Kidney tubule cell (primary cell): Measurements from ENCODE around the gene TM4SF1.

Source experiments
- DNase-seq: peaks from one replicate; pipeline ENCODE4 v3.0.0-alpha.2; 2018; ENCODE audit warnings: low spot score

Gene TM4SF1

GRCh38 chr3:149375501-149376196 lies 1.8 kb downstream of the TM4SF1 start:
- DNase-seq, result peak; percentile 71

GRCh38 chr3:149374793-149375500 lies 2.5 kb downstream of the TM4SF1 start:
- DNase-seq, result no peak

GRCh38 chr3:149374391-149374790 lies 3.1 kb downstream of the TM4SF1 start:
- peak; percentile 2 for DNase-seq

GRCh38 chr3:149373235-149374125 lies 4.0 kb downstream of the TM4SF1 start:
- DNase-seq, result peak; percentile 49

- peak; percentile 38 for DNase-seq
Observed at GRCh38 chr3:149371723-149372114, 5.7 kb downstream of the TM4SF1 start.

- peak; percentile 53 for DNase-seq
Observed at GRCh38 chr3:149371001-149371722, 6.3 kb downstream of the TM4SF1 start.

GRCh38 chr3:149369991-149370866 lies 7.2 kb downstream of the TM4SF1 start:
- DNase-seq, result peak; percentile 12

GRCh38 chr3:149368674-149369497 lies 8.6 kb downstream of the TM4SF1 start:
- DNase-seq, result no peak

- DNase-seq, result peak; percentile 31
Observed at GRCh38 chr3:149368201-149368673, 9.2 kb downstream of the TM4SF1 start.

GRCh38 chr3:149366941-149367840 lies 10.3 kb downstream of the TM4SF1 start:
- peak; percentile 98 for DNase-seq

- DNase-seq, result peak; percentile 59
Observed at GRCh38 chr3:149366031-149366430, 11.4 kb downstream of the TM4SF1 start.

GRCh38 chr3:149364624-149365023 lies 12.8 kb downstream of the TM4SF1 start:
- DNase-seq, result no peak

- DNase-seq, result peak; percentile 84
Observed at GRCh38 chr3:149363053-149363452, 14.4 kb downstream of the TM4SF1 start.

- DNase-seq, result no peak
Observed at GRCh38 chr3:149362366-149362765, 15.1 kb downstream of the TM4SF1 start.

GRCh38 chr3:149356630-149357029 lies 20.8 kb downstream of the TM4SF1 start:
- no peak for DNase-seq

- no peak for DNase-seq
Observed at GRCh38 chr3:149356044-149356592, 21.3 kb downstream of the TM4SF1 start.

- DNase-seq, result no peak
Observed at GRCh38 chr3:149353581-149354184, 23.8 kb downstream of the TM4SF1 start.

- DNase-seq, result peak; percentile 72
Observed at GRCh38 chr3:149352556-149352955, 24.9 kb downstream of the TM4SF1 start.
